CD4-positive, alpha-beta T cell treated with Interleukin-4 for 1 hour (primary cell): ENCODE data around the gene BLMH.

Source experiments
- DNase-seq, 2 donors: peaks; one replicate each; pipeline ENCODE4 v3.0.0-alpha.2; 2020 to 2022

The BLMH gene

GRCh38 chr17:30302241-30302640, 10.5 kb upstream of the BLMH start:
- DNase-seq: no peak

GRCh38 chr17:30300818-30301217, 9.1 kb upstream of the BLMH start:
- no peak for DNase-seq

- no peak for DNase-seq
These were observed 7.3 kb upstream of the BLMH start for GRCh38 chr17:30299000-30299399.

- no peak for DNase-seq
These were observed 6.0 kb upstream of the BLMH start for GRCh38 chr17:30297715-30298114.

- no peak for DNase-seq
These were observed 4.8 kb upstream of the BLMH start for GRCh38 chr17:30296499-30297080.

GRCh38 chr17:30292286-30292858, 628 bp upstream of the BLMH start:
- DNase-seq: no peak

- DNase-seq: peak in 1 of 2 donors; percentile 31
These were observed 825 bp downstream of the BLMH start for GRCh38 chr17:30290696-30291542.

GRCh38 chr17:30290077-30290476, 1.7 kb downstream of the BLMH start:
- DNase-seq: no peak

GRCh38 chr17:30279156-30279555, 12.6 kb downstream of the BLMH start:
- DNase-seq: no peak

GRCh38 chr17:30278032-30278431, 13.7 kb downstream of the BLMH start:
- DNase-seq: peak in 1 of 2 donors; percentile 8

GRCh38 chr17:30275911-30276310, 15.8 kb downstream of the BLMH start:
- no peak for DNase-seq

GRCh38 chr17:30274887-30275286, 16.9 kb downstream of the BLMH start:
- no peak for DNase-seq

GRCh38 chr17:30273373-30273772, 18.4 kb downstream of the BLMH start:
- no peak for DNase-seq

- no peak for DNase-seq
These were observed 20.6 kb downstream of the BLMH start for GRCh38 chr17:30271102-30271501.

- no peak for DNase-seq
These were observed 24.1 kb downstream of the BLMH start for GRCh38 chr17:30267625-30268024.

- DNase-seq: no peak
These were observed 28.0 kb downstream of the BLMH start for GRCh38 chr17:30263552-30264333.

- no peak for DNase-seq
These were observed 34.8 kb downstream of the BLMH start for GRCh38 chr17:30256756-30257506.

- DNase-seq: no peak
These were observed 37.6 kb downstream of the BLMH start for GRCh38 chr17:30254150-30254549.

- DNase-seq: no peak
These were observed 38.4 kb downstream of the BLMH start for GRCh38 chr17:30253312-30253711.

GRCh38 chr17:30251931-30252330, 39.8 kb downstream of the BLMH start:
- no peak for DNase-seq

GRCh38 chr17:30249460-30249859, 42.3 kb downstream of the BLMH start:
- DNase-seq: no peak

- DNase-seq: no peak
These were observed 43.0 kb downstream of the BLMH start for GRCh38 chr17:30248786-30249185.

GRCh38 chr17:30246460-30246859, 45.3 kb downstream of the BLMH start:
- DNase-seq: no peak
